ENCODE measurements around the gene KCNIP3. TPM values are rescaled to one million over a fixed set of nuclear protein-coding genes. Genes with fewer than 3 reads are reported as not detected.
A peak's percentile ranks its signal among the peaks of the same experiment; 100 is the strongest.

Gene KCNIP3
- total RNA-seq, 3 donors from 2014 or later (not counting 1 experiment from before 2014, with no cell fraction given) = 0.52 to 1.4 TPM; not detected in 1

DNA sequence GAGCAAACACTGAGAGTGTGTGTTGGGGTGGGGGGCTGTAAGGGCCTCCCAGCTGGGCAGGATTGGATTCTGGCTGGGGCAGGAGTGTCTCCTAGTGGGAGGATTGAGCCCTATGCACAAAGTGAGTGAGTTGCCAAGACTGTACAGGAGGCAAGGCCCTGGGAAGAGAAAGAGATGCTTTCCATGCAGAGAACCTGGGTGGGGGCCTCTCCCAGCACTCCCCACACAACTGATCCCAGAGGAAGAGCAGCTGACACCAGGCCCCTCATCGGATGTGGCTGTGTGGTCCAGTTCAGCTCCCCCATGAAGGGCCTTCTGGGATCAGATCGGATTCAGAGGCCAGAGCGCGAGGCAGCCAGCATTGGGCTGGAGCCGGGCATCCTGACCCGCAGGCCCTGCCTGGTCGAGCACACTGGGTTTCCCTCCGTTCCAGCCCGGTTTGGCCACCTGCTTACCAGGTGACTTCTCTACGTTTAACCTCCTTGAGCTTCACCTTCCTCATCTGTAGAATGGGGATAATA, 56.0 kb downstream of the KCNIP3 start:
- Histone ChIP-seq H3K9me3 (ENCODE audit: control insufficient read depth, insufficient read depth, low read length) (no peaks in the 10 kb centered on the region), H3K4me1 (ENCODE audit: control insufficient read depth, insufficient read depth, low read length) (no peaks in the 10 kb centered on the region), H3K27me3 (ENCODE audit: control insufficient read depth, insufficient read depth, low read length) (no peaks in the 10 kb centered on the region), H3K27ac (ENCODE audit: low read length) (no peak overlapping the region), H3K4me3 (ENCODE audit: low read length) (no peak overlapping the region), H3K36me3 (ENCODE audit: control insufficient read depth, insufficient read depth, low read length) (no peaks in the 10 kb centered on the region)
- DNase-seq (no peak), ATAC-seq (no peak)
- no peaks in the 10 kb centered on the region for H3K36me3 Mint-ChIP-seq
- H3K4me1 Mint-ChIP-seq = no peaks in the 10 kb centered on the region
- peaks cover 3 to 7% of the 10 kb centered on the region in 2 donors for H3K27me3 Mint-ChIP-seq (ENCODE audit: low read depth in 2 of 2)
- H3K4me3 Mint-ChIP-seq = no peak overlapping the region
- H3K9me3 Mint-ChIP-seq = no peaks in the 10 kb centered on the region
- TF ChIP-seq, protein P1, sequence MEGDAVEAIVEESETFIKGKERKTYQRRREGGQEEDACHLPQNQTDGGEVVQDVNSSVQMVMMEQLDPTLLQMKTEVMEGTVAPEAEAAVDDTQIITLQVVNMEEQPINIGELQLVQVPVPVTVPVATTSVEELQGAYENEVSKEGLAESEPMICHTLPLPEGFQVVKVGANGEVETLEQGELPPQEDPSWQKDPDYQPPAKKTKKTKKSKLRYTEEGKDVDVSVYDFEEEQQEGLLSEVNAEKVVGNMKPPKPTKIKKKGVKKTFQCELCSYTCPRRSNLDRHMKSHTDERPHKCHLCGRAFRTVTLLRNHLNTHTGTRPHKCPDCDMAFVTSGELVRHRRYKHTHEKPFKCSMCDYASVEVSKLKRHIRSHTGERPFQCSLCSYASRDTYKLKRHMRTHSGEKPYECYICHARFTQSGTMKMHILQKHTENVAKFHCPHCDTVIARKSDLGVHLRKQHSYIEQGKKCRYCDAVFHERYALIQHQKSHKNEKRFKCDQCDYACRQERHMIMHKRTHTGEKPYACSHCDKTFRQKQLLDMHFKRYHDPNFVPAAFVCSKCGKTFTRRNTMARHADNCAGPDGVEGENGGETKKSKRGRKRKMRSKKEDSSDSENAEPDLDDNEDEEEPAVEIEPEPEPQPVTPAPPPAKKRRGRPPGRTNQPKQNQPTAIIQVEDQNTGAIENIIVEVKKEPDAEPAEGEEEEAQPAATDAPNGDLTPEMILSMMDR (IDR thresholded peaks at IDR 0.05) = no peak
- no peak overlapping the region for H3K27ac Mint-ChIP-seq
- intact Hi-C loops (cut with micrococcal nuclease) = no loop called here
- WGBS (ENCODE audit: insufficient coverage) = 94% methylated on average over 9 of the region's 10 CpGs

DNA sequence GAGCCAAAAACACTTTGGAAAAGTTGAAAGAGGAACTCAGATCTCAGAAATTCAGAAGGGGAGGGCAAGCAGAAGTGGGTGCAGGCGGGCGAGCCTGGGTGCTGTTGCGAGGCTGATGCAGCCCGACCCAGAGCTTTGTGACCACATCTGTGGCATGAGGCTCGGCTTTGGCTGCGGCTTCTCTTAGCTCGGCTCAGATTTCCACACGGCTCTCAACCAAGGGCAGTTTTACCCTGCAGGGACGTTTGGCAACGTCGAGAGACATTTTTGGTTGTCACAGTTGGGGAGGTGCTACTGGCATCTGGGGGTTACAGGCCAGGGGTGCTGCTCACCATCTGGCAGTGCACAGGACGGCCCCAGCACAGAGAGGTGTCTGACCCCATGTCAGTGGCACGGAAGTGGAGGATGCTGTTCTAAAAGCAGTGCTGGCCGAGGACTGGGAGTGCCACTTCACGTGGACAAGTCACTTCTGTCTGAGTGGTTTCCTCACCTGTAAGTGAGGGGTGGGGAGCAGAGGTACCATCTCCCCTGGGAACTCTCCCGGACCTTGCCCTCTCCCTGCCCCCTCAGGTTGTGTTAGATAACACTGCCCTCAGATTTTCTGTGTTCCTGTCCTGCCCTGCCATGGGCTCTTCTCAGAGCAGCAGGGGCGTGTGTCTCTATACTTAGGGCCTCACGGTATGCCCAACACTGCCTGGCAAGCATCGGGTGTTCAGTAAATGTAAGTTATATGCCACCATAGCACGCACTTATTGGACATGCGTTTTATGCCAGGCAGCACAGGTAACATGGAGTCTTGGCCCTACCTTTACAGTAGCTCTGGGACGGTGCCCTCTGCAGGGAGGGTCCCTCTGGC, 56.7 kb downstream of the KCNIP3 start:
- no peak for ATAC-seq
- Histone ChIP-seq H3K27ac (ENCODE audit: low read length) (no peak overlapping the region), H3K27me3 (ENCODE audit: control insufficient read depth, insufficient read depth, low read length) (no peaks in the 10 kb centered on the region), H3K9me3 (ENCODE audit: control insufficient read depth, insufficient read depth, low read length) (no peaks in the 10 kb centered on the region), H3K4me1 (ENCODE audit: control insufficient read depth, insufficient read depth, low read length) (no peaks in the 10 kb centered on the region), H3K4me3 (ENCODE audit: low read length) (no peak overlapping the region), H3K36me3 (ENCODE audit: control insufficient read depth, insufficient read depth, low read length) (no peaks in the 10 kb centered on the region)
- no peaks in the 10 kb centered on the region for H3K4me1 Mint-ChIP-seq
- H3K27me3 Mint-ChIP-seq (ENCODE audit: low read depth in 2 of 2) = peaks cover 0 to 7% of the 10 kb centered on the region in 2 donors
- H3K4me3 Mint-ChIP-seq = no peak overlapping the region
- TF ChIP-seq, protein P1 (IDR thresholded peaks at IDR 0.05) = no peak
- intact Hi-C loops (cut with micrococcal nuclease) = no loop called here
- H3K36me3 Mint-ChIP-seq = no peaks in the 10 kb centered on the region
- H3K9me3 Mint-ChIP-seq = no peaks in the 10 kb centered on the region
- DNase-seq = no peak
- H3K27ac Mint-ChIP-seq = no peak overlapping the region
- 82% methylated on average over 22 of the region's 22 CpGs for WGBS (ENCODE audit: insufficient coverage)

DNA sequence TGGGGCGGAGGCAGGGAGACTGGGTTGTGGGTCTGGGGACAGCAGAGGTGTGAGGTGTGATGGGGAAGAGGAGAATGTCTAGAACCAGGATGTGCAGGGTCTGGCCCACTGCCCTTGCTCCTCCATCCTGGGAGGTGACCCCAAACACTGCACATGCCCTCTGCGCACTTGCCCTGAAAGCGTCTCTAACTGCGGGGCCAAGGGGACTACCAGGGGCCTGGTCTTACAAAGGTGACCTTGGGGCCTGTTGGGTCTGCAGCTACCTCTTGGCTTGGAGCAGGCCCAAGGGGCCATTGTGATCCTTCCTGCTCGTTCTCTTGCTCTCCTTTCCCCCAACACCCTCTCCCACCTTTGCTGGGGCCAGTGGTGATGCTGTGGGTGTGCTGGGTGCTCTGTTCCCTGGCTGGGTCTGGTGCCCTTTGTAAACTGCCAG, 57.3 kb downstream of the KCNIP3 start:
- Histone ChIP-seq H3K27me3 (ENCODE audit: control insufficient read depth, insufficient read depth, low read length) (no peaks in the 10 kb centered on the region), H3K36me3 (ENCODE audit: control insufficient read depth, insufficient read depth, low read length) (no peaks in the 10 kb centered on the region), H3K4me1 (ENCODE audit: control insufficient read depth, insufficient read depth, low read length) (no peaks in the 10 kb centered on the region), H3K9me3 (ENCODE audit: control insufficient read depth, insufficient read depth, low read length) (no peaks in the 10 kb centered on the region), H3K27ac (ENCODE audit: low read length) (no peak overlapping the region), H3K4me3 (ENCODE audit: low read length) (no peak overlapping the region)
- Mint-ChIP-seq H3K9me3 (no peaks in the 10 kb centered on the region), H3K36me3 (no peaks in the 10 kb centered on the region), H3K4me3 (no peak overlapping the region), H3K4me1 (no peaks in the 10 kb centered on the region), H3K27me3 (ENCODE audit: low read depth in 2 of 2) (peaks cover 0 to 7% of the 10 kb centered on the region in 2 donors), H3K27ac (no peak overlapping the region)
- DNase-seq (no peak), ATAC-seq (peak in 1 of 3 donors; percentile 20)
- intact Hi-C loops (cut with micrococcal nuclease) = no loop called here
- TF ChIP-seq, protein P1 (IDR thresholded peaks at IDR 0.05) = no peak
- WGBS (ENCODE audit: insufficient coverage) = 85% methylated on average over 5 of the region's 5 CpGs

Data from natural killer cell (primary cell).